Lower leg skin (tissue), 4 donors: ENCODE results near the gene SPRED2. TPM values are rescaled to one million over a fixed set of nuclear protein-coding genes. Genes with fewer than 3 reads are reported as not detected.
A peak's percentile ranks its signal among the peaks of the same experiment; 100 is the strongest.

ENCODE experiments used
- DNase-seq, 2 donors: peaks; one replicate each; pipeline ENCODE4 v3.0.0-alpha.2; 2019; ENCODE audit warnings: low spot score in 2 of 2
- H3K4me3 ChIP-seq: fragments of 200-600 bp; sonication (generic); 2 replicates; pipeline ENCODE4 v1.5.1; 2017; ENCODE audit warnings: mild to moderate bottlenecking, low read depth; ENCODE audit not compliant: poor library complexity, severe bottlenecking
- POLR2A ChIP-seq, 2 donors: fragments of 450-650 bp; IDR thresholded peaks; one replicate each; pipeline ENCODE4 v1.6.1; 2016 to 2017; ENCODE audit warnings: antibody characterized with exemption in 2 of 2, mild to moderate bottlenecking in 1 of 2, moderate library complexity in 1 of 2
- WGBS, 2 donors: methylation state at CpG; one replicate each; pipeline ENCODE4 v1.1.5; 2018; 5-methylcytosine and 5-hydroxymethylcytosine counted together
- intact Hi-C: fragments of 100-400 bp; cut with DNase I; formaldehyde crosslinking; loops from one replicate; pipeline ENCODE4 v1.15.0; 2023; ENCODE audit warnings: low total_unique reads
- total RNA-seq, 4 donors: library from RNA; depleted of rRNA; stranded (reverse); fragments of >200 nt; gene quantifications; one replicate each; pipeline ENCODE4 v1.1.0, GENCODE V29; 2016
- TF ChIP-seq, protein P1 (sequence below), 3 donors: fragments of 450-650 bp; IDR thresholded peaks; one replicate each; pipeline ENCODE4 v1.5.1; 2016; ENCODE audit warnings: antibody characterized with exemption in 3 of 3, mild to moderate bottlenecking in 3 of 3, moderate library complexity in 2 of 3

SPRED2 gene
- total RNA-seq, 4 donors from 2014 or later = 14.5 to 21.7 (median 16.6) TPM

DNA sequence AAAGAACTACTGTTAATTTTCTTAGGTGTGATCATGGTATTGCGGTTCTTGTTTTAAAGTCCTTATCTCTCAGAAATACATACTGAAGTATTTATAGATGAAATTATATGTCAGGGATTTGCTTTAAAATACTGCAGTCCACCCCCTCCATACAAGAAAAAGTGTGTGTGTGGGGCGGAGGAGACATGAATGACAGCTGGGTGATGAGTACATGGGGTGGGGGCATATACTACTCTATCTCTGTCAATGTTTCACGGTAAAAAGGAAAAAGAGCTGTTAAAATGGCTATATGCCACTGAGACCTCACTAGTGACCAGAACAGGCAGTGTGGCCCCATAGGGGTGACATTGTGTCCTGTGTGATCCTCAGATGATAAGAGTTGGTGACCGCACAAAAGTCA, 54.1 kb downstream of the SPRED2 start:
- peak in 1 of 2 donors; percentile 39 for DNase-seq
- 93 to 95% methylated on average over 4 of the region's 4 CpGs for WGBS, 2 donors

DNA sequence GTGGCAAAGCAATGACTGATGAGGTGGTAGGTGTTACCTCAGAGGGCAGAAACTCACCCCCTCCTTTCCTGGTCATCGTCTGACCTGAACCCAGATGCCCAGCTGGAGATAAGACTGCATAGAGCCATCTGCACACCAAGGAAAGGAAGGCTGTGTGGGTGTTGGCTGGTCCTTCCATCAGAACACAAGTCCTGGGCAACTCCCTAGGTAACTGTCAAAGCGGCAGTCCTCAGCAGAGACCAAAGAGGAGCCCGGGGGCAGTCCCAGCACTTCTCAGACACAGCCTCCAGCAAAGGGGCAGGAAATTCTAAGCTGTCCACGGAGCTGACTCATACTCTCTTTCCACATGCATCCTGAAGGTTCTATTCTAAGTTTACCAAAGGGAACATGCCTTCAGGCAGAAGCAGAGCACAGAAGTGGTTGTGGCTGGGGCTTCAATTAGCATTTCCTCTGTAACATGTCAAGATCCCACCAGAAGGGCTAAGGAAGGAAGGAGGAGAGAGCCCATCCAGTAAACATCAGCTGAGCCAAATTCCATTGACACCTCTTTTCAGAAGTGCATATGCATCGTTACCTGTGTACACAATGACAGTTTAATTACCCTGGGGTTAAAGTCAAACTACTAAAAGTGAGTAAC, 54.7 kb downstream of the SPRED2 start:
- DNase-seq = peak in 1 of 2 donors; percentile 75
- intact Hi-C loops = no loop called here

More for the DNA sequence above, 54.1 kb downstream of the SPRED2 start:
- TF ChIP-seq, protein P1, sequence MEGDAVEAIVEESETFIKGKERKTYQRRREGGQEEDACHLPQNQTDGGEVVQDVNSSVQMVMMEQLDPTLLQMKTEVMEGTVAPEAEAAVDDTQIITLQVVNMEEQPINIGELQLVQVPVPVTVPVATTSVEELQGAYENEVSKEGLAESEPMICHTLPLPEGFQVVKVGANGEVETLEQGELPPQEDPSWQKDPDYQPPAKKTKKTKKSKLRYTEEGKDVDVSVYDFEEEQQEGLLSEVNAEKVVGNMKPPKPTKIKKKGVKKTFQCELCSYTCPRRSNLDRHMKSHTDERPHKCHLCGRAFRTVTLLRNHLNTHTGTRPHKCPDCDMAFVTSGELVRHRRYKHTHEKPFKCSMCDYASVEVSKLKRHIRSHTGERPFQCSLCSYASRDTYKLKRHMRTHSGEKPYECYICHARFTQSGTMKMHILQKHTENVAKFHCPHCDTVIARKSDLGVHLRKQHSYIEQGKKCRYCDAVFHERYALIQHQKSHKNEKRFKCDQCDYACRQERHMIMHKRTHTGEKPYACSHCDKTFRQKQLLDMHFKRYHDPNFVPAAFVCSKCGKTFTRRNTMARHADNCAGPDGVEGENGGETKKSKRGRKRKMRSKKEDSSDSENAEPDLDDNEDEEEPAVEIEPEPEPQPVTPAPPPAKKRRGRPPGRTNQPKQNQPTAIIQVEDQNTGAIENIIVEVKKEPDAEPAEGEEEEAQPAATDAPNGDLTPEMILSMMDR (IDR thresholded peaks at IDR 0.05) = no peak
- intact Hi-C loops = no loop called here
- H3K4me3 ChIP-seq = no peak overlapping the region

DNA sequence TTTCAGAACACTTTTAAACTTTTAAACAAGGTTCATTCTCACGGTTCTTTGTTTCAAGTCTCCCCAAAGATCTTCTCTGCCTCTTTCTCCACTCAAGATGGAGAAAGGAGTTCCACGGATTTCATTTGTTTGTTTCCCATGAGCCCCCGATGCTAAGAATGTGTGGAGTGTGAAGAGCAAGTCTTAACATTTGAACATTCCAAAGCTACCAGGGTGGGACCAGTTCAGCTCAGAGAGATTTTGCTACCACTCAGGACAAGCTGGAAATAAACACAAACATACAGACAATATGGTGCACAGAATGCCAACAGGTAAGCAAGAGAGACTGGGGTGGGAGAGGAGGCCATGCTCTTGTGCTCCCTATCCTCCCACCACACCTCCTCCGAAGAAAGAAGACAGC, 56.7 kb downstream of the SPRED2 start:
- no peak for TF ChIP-seq POLR2A (IDR thresholded peaks at IDR 0.05)
- TF ChIP-seq, protein P1 (IDR thresholded peaks at IDR 0.05) = no peak
- WGBS, 2 donors = 81 to 82% methylated on average over 4 of the region's 4 CpGs
- no peak overlapping the region for H3K4me3 ChIP-seq
- no peak for DNase-seq
- intact Hi-C loops = no loop called here

More for the DNA sequence above, 54.7 kb downstream of the SPRED2 start:
- TF ChIP-seq, protein P1 (IDR thresholded peaks at IDR 0.05) = no peak
- no peak for TF ChIP-seq POLR2A (IDR thresholded peaks at IDR 0.05)
- WGBS, 2 donors = 39 to 55% methylated on average over 5 of the region's 5 CpGs
- H3K4me3 ChIP-seq = no peak overlapping the region

DNA sequence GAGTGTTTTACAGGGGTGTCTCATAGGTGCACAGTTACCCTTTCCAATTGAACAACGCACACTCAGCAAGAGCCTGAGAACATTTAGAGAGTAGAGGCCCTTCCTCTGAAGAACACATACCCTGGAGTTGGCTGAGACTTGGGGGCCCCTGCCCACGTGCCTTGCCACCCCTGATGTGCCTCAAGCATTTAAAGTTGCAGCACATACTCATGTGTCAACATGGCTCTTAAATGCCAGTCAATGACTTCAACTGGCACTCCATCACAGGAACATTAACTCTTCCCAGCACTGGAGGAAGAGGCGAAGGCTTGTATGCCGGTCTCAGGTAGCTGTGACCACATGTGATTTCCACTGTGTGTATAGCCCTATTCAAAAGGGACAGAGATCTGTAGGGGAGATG, 57.4 kb downstream of the SPRED2 start:
- intact Hi-C loops = no loop called here
- 92 to 96% methylated on average over 4 of the region's 4 CpGs for WGBS, 2 donors
- DNase-seq = peak in 1 of 2 donors; percentile 43
- TF ChIP-seq, protein P1 (IDR thresholded peaks at IDR 0.05) = no peak
- TF ChIP-seq POLR2A (IDR thresholded peaks at IDR 0.05) = no peak
- H3K4me3 ChIP-seq = no peak overlapping the region

DNA sequence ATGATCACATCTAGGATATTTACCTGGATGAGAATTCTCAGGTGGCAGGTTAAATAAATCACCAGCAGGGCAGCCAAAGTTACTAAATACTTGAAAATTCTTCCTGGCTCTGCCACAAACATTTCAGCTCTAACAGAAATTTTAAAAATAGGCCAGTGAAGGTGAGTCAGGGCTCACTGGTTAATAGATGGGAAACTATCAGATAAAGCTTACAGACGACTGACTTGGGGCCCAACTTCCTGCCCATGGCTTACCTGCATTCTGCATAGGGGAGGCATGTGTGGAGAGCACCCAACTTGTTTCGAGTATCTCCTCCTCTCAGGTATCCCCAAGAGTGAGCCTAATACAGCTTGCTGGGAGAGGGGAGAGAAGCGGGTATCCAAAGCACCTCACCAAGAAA, 57.8 kb downstream of the SPRED2 start:
- H3K4me3 ChIP-seq = no peak overlapping the region
- intact Hi-C loops = no loop called here
- DNase-seq = peak in 1 of 2 donors; percentile 42
- TF ChIP-seq POLR2A (IDR thresholded peaks at IDR 0.05) = no peak
- TF ChIP-seq, protein P1 (IDR thresholded peaks at IDR 0.05) = no peak
- WGBS, 2 donors = 64 to 76% methylated on average over 3 of the region's 3 CpGs
